Effector memory CD8-positive, alpha-beta T cell (primary cell): ENCODE data around the gene LHFPL6.

Source experiments
- ATAC-seq: fragments of 150-1000 bp; cut with Tn5 transposase; replicated peaks from 2 replicates; pipeline ENCODE4 v1.10.0; 2021; ENCODE audit warnings: mild to moderate bottlenecking, moderate library complexity
- DNase-seq, 3 experiments: peaks; one replicate each; pipeline ENCODE4 v3.0.0; 2021
- H3K27ac Mint-ChIP-seq, 2 donors: one replicate each; pipeline ENCODE4 v1.8.0; 2022; ENCODE audit warnings: mild to moderate bottlenecking in 2 of 2, mixed read lengths in 2 of 2, moderate library complexity in 2 of 2
- H3K27me3 Mint-ChIP-seq, 2 donors: one replicate each; pipeline ENCODE4 v1.8.0; 2022; ENCODE audit warnings: mixed read lengths in 2 of 2
- H3K36me3 Mint-ChIP-seq: one replicate; pipeline ENCODE4 v1.8.0; 2022; ENCODE audit warnings: mild to moderate bottlenecking, moderate library complexity, mixed read lengths; ENCODE audit not compliant: insufficient read depth
- H3K4me1 Mint-ChIP-seq, 2 donors: one replicate each; pipeline ENCODE4 v1.8.0; 2022; ENCODE audit warnings: low read depth in 2 of 2, mixed read lengths in 2 of 2
- H3K4me3 Mint-ChIP-seq, 2 donors: one replicate each; pipeline ENCODE4 v1.8.0; 2022; ENCODE audit warnings: mild to moderate bottlenecking in 2 of 2, mixed read lengths in 2 of 2, moderate library complexity in 2 of 2
- H3K9me3 Mint-ChIP-seq, 2 donors: one replicate each; pipeline ENCODE4 v1.8.0; 2022; ENCODE audit warnings: mixed read lengths in 2 of 2

The LHFPL6 gene

DNA sequence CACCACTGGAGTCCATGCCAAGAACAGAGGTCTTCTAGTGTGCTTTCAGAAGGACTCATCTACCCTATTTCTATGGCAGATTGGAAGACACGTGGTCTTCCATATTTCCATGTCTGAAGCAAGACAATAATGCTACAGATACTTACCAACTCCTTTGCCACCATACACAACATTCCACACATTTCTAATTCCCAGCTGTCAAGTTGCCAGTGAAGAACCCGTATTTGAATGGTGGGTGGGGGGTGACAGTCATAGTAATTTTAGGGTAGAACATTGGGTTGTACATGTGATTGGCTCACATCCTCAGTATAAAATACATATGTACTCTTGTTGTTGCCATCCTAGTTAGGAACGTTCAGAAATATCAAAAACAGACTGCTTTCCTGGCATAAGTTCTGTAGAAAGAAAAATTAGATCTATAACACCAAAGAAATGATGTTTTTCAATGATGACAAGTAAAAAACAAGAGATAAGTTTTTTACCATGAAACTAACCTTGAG is 69.3 kb downstream of the LHFPL6 start:
- peaks cover 6 to 11% of the 10 kb centered on the region in 2 donors for H3K27me3 Mint-ChIP-seq

DNA sequence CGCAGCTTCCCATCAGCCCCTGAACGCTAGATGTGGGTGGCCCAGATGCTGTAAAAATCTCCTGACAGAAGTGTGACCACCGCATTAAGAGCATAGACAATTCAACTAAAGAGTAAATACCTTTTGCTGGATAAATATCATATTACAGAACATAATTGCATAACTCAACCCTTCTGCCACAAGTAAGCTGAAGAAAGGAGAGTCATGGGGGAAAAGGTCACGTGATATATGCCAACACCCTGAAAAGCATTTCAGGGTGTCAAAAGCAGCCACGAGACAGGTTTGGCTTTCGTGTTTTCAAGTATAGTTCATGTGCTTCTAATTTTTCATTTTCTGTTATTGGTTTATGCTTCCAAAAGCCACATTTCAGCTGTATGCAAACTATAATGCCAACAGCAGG is 71.3 kb downstream of the LHFPL6 start:
- H3K4me3 Mint-ChIP-seq = no peak overlapping the region
- no peak for DNase-seq
- H3K4me1 Mint-ChIP-seq = no peaks in the 10 kb centered on the region

More for the DNA sequence above, 69.3 kb downstream of the LHFPL6 start:
- Mint-ChIP-seq H3K9me3 (no peaks in the 10 kb centered on the region), H3K36me3 (no peaks in the 10 kb centered on the region), H3K4me3 (no peak overlapping the region), H3K4me1 (no peaks in the 10 kb centered on the region), H3K27ac (no peak overlapping the region)
- DNase-seq (no peak), ATAC-seq (no peak)

DNA sequence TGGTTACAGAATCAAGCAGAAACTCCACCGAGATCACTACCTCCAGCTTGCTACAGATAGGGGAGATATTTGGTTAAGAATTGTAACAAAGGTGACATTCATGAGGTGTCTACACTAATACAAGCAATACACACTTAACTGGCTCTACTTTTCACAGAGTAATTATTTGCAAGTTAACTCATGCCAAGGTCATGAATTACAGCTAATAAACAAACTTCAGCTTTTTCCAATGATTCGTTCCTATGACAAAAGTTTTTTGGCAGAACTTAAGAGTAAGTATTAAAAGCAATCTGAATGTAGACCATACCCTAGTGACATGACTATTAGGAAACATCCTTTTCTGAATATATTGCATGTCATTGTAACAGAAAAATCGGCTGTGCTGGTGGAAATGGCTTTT is 72.1 kb downstream of the LHFPL6 start:
- no peaks in the 10 kb centered on the region for H3K4me1 Mint-ChIP-seq
- ATAC-seq (no peak), DNase-seq (no peak)
- H3K27me3 Mint-ChIP-seq = peaks cover 11 to 16% of the 10 kb centered on the region in 2 donors
- no peaks in the 10 kb centered on the region for H3K9me3 Mint-ChIP-seq
- no peak overlapping the region for H3K27ac Mint-ChIP-seq
- no peaks in the 10 kb centered on the region for H3K36me3 Mint-ChIP-seq
- H3K4me3 Mint-ChIP-seq = no peak overlapping the region

More for the DNA sequence above, 71.3 kb downstream of the LHFPL6 start:
- H3K27ac Mint-ChIP-seq = no peak overlapping the region
- no peaks in the 10 kb centered on the region for H3K9me3 Mint-ChIP-seq
- no peak for ATAC-seq
- H3K36me3 Mint-ChIP-seq = no peaks in the 10 kb centered on the region
- peaks cover 12 to 16% of the 10 kb centered on the region in 2 donors for H3K27me3 Mint-ChIP-seq

DNA sequence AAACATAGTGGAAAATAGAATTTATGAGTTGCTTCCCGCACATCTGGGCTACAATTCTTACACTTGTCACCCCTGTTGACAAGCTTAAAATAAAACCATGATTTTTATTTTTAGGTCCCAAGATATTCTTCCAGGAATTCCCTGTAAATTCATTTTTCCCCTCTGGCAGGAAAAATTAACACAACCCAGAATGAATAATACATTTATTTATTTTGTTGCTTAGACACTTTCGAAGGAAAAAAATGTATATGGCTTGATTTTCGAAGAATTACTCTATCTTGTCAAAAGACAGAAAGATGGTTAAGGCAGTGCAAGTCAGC is 74.4 kb downstream of the LHFPL6 start:
- Mint-ChIP-seq H3K27me3 (peaks cover 15 to 19% of the 10 kb centered on the region in 2 donors), H3K4me1 (no peaks in the 10 kb centered on the region), H3K36me3 (no peaks in the 10 kb centered on the region), H3K4me3 (no peak overlapping the region), H3K9me3 (no peaks in the 10 kb centered on the region), H3K27ac (no peak overlapping the region)
- DNase-seq (no peak), ATAC-seq (no peak)

DNA sequence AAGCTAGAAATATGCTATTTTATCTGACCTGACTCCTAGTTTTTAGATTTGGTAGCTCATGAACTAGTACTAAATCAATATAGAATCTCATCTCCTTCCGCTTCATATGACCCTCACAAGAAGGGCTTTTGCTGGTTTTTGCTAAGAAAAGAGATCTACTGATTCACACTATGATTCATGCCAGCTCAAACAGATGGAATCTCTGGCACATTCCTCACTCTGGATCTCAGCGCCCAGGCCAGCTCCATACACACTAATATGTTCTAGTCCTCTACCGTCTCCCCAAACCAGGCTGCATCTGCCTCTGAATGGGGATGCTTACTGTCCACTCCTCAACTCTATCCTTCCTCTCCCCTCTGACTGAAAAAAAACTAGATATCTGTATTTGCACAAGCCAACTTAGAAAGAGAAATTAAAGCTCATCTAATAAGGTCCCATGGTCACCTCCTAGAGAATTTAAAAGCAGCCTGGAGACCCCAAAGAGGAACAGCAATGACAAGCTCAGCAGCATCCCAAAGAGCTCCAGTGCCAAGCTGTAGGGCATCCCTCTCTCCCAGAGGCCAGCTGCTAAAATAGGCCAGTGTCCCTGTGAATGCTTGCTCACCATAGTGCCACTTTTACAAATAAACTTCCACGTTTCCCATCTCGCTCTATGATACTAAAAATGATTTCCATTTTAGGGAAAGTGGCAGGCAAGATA is 74.9 kb downstream of the LHFPL6 start:
- Mint-ChIP-seq H3K9me3 (no peaks in the 10 kb centered on the region), H3K27ac (no peak overlapping the region), H3K4me3 (no peak overlapping the region), H3K4me1 (no peaks in the 10 kb centered on the region), H3K27me3 (peaks cover 18 to 20% of the 10 kb centered on the region in 2 donors), H3K36me3 (no peaks in the 10 kb centered on the region)
- DNase-seq (no peak), ATAC-seq (no peak)

DNA sequence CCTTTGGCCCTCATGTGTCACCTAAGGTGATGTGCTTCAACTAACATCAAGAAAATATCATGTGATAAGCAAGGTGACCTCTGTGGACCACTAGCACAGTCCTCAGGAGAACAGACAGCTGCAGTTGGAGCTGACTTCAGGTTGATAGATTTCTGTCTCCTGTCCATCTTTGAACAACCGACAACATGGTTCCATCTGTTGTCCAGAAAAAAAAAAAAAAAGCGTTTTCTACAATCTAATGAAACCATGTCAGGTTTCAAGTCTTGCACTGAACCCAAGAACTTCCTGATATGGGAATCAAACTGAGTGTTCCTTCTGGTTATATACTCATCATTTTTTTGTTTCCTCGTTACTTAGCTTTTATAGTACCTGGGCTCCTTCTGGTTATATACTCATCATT is 75.7 kb downstream of the LHFPL6 start:
- no peak for DNase-seq
- H3K36me3 Mint-ChIP-seq = no peaks in the 10 kb centered on the region
- H3K27me3 Mint-ChIP-seq = peaks cover 18 to 28% of the 10 kb centered on the region in 2 donors
- no peaks in the 10 kb centered on the region for H3K9me3 Mint-ChIP-seq
- no peak overlapping the region for H3K27ac Mint-ChIP-seq
- no peak overlapping the region for H3K4me3 Mint-ChIP-seq
- ATAC-seq = no peak
- no peaks in the 10 kb centered on the region for H3K4me1 Mint-ChIP-seq

DNA sequence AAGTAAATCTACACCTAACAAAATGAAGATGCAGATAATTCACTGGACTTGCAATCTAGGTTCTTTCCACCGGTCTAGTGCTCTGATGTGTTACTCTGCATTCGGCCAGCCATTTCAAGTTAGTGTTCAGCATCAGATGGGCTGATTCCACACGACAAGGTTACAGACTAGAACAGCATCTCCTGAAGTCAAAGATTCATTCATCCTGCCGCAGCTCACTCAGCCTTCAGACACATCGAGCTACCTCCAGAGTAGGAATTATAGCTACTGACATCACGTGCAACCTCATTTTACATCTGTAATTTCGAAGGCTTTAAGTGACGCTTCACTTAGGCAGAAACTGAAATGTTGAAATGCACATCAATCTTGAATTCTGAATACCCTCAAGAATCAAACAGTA is 76.5 kb downstream of the LHFPL6 start:
- no peak overlapping the region for H3K27ac Mint-ChIP-seq
- H3K9me3 Mint-ChIP-seq = no peaks in the 10 kb centered on the region

DNA sequence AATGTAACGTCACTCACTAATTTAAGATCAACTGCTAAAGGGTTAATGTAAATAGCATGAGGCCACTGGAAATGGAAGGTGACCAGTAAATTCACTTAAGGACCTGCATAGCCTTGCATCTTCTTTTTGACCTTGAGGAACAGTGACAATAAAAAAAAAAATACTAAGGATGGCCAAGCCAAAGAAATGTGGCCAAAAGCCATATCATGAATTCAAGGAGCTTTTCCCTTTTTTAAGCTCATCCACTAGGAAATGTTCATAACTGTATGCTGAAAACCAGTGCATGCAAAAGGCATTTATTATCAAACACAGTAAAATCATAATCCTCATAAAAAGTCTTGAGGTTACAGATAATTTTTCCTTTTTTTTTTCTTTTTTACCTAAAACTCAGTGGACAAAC is 77.5 kb downstream of the LHFPL6 start:
- Mint-ChIP-seq H3K4me3 (no peak overlapping the region), H3K27ac (no peak overlapping the region)

More for the DNA sequence above, 76.5 kb downstream of the LHFPL6 start:
- no peaks in the 10 kb centered on the region for H3K36me3 Mint-ChIP-seq
- H3K4me1 Mint-ChIP-seq = no peaks in the 10 kb centered on the region
- DNase-seq = no peak
- no peak overlapping the region for H3K4me3 Mint-ChIP-seq
- ATAC-seq = no peak
- H3K27me3 Mint-ChIP-seq = peaks cover 14 to 30% of the 10 kb centered on the region in 2 donors

DNA sequence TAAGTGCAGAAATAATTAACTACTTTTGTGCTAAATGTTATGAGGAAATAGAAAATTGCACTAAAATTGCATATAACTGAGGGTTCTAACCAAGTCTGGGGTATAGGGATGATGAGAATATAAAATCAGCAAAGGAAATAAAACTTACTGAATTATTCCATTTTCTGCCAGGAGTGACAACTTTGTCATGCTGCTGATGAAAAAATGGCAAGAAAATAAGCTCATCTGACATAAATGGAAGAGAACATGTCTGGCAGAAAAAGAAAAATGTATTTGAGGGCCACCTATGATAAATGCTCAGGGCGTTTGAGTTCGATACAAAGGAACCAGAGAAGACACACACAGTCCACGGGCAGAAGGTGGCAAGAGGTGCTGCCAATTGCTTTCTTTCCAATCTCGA is 78.2 kb downstream of the LHFPL6 start:
- Mint-ChIP-seq H3K9me3 (no peaks in the 10 kb centered on the region), H3K4me1 (no peaks in the 10 kb centered on the region), H3K4me3 (no peak overlapping the region), H3K27me3 (peaks cover 14 to 30% of the 10 kb centered on the region in 2 donors), H3K36me3 (no peaks in the 10 kb centered on the region), H3K27ac (no peak overlapping the region)
- DNase-seq = no peak
- ATAC-seq = no peak

More for the DNA sequence above, 77.5 kb downstream of the LHFPL6 start:
- Mint-ChIP-seq H3K36me3 (no peaks in the 10 kb centered on the region), H3K27me3 (peaks cover 14 to 30% of the 10 kb centered on the region in 2 donors), H3K4me1 (no peaks in the 10 kb centered on the region), H3K9me3 (no peaks in the 10 kb centered on the region)
- DNase-seq (no peak), ATAC-seq (no peak)

DNA sequence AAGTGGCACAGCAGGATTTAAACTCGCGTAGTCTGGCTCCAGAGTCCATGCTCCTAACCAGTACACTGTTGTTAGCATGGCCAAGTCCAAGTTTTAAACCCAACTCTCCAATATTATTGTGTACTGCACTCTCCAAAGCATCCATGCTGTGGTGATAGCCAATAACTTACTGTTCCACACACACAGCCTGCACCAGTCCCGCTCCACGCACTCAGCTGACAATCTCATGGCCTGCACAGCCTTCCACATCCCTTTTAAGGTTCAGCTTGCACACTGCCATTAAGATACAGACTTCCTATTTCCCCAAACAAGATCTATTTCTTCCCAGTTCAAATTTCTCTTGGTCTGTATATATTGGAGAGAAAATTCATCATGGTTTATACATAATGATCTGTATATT is 80.7 kb downstream of the LHFPL6 start:
- H3K4me1 Mint-ChIP-seq = no peaks in the 10 kb centered on the region
- DNase-seq (no peak), ATAC-seq (no peak)
- no peak overlapping the region for H3K4me3 Mint-ChIP-seq
- H3K9me3 Mint-ChIP-seq = no peaks in the 10 kb centered on the region
- no peak overlapping the region for H3K27ac Mint-ChIP-seq
- H3K36me3 Mint-ChIP-seq = no peaks in the 10 kb centered on the region
- H3K27me3 Mint-ChIP-seq = peaks cover 13 to 24% of the 10 kb centered on the region in 2 donors

DNA sequence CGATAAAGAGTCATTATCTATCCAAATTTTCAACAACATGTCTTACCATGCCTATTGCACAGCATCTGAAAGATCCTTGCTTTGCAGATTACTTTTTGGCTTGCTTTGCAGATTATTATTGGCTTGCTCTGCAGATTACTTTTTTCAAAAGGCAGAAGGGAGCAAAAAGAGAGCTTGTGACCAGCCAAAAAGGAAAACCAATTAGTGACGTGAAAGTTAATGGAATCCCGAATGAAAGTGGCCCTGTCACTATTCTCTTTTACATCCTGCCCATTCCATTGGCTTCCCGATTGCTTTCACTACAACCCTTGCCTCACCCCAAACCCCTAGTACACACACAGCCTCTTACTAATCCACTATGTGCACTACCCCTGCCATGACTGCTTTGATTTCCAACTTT is 81.3 kb downstream of the LHFPL6 start:
- H3K27ac Mint-ChIP-seq = no peak overlapping the region
- no peak overlapping the region for H3K4me3 Mint-ChIP-seq
- no peaks in the 10 kb centered on the region for H3K4me1 Mint-ChIP-seq
- no peaks in the 10 kb centered on the region for H3K9me3 Mint-ChIP-seq
- H3K36me3 Mint-ChIP-seq = no peaks in the 10 kb centered on the region
- peaks cover 13 to 24% of the 10 kb centered on the region in 2 donors for H3K27me3 Mint-ChIP-seq
- ATAC-seq (no peak), DNase-seq (no peak)

DNA sequence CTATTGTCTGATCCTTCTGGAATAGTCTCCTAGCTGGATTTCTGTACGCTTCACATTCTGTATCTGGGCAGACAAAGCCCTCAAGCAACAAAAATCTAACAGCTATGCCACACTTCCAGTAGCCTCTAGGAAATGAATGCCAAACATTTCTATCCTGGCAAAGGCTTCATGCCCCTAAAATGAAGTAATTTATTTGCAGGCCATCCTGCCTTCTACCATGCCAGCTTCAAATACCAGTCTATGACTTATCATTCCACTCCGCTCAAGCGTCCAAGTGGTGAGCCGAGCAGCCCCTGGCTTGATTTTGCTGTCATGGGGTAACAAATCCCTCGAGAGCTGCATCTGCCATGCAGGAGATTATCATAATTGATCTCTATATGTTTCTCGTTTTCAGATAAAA is 86.9 kb downstream of the LHFPL6 start:
- no peaks in the 10 kb centered on the region for H3K36me3 Mint-ChIP-seq
- no peak overlapping the region for H3K27ac Mint-ChIP-seq
- no peak for DNase-seq
- H3K9me3 Mint-ChIP-seq = no peaks in the 10 kb centered on the region
- H3K4me1 Mint-ChIP-seq = no peaks in the 10 kb centered on the region
- no peak for ATAC-seq
- H3K27me3 Mint-ChIP-seq = peaks cover 7 to 12% of the 10 kb centered on the region in 2 donors
- H3K4me3 Mint-ChIP-seq = no peak overlapping the region

DNA sequence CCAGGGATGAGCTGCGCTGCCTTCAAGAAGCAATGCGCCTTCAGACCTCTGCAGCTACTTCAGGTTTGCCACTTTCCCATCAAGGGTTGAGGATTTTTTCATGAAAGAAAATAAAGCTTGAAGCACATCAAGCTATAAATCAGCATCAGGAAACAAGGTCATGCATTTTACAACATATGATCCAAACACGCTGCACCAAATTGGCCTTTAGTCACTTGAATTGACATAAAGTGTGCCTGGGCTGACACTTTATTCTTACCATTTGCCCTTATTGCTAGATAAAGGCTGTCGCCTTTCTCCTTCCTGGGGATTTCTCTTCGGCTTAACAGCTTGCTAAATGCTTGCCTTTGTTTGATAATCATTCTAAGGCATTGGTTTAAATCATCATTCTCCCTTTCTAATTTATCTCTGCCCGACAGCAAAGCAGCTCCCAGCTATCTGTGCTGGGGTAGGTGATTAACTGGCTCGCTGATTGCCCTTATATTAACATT is 87.7 kb downstream of the LHFPL6 start:
- peaks cover 7 to 15% of the 10 kb centered on the region in 2 donors for H3K27me3 Mint-ChIP-seq
- ATAC-seq (no peak), DNase-seq (no peak)
- no peaks in the 10 kb centered on the region for H3K4me1 Mint-ChIP-seq
- H3K4me3 Mint-ChIP-seq = no peak overlapping the region
- no peaks in the 10 kb centered on the region for H3K36me3 Mint-ChIP-seq
- no peaks in the 10 kb centered on the region for H3K9me3 Mint-ChIP-seq
- H3K27ac Mint-ChIP-seq = no peak overlapping the region

DNA sequence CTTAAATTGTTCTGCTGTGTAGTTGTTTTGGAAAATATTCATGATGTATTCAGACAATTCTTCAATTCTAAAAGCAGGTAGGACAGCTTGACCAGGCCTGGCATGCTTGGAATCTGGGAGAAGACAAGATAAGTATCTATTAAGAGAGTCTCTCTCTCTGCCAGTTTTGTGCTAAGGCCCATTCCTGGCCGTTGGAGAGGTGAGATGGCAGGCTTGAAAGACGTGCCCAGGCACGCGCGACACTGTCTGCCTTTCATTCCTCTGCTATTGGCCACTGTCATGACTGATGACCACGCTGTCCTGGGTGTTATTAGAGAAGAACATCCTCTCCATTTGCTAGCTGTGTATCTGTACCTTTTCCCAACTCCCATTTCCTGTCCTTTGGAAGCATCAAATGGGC is 90.3 kb downstream of the LHFPL6 start:
- DNase-seq (no peak), ATAC-seq (no peak)
- H3K27me3 Mint-ChIP-seq = peaks cover 7 to 20% of the 10 kb centered on the region in 2 donors
- no peak overlapping the region for H3K4me3 Mint-ChIP-seq
- H3K27ac Mint-ChIP-seq = no peak overlapping the region
- H3K9me3 Mint-ChIP-seq = no peaks in the 10 kb centered on the region
- H3K36me3 Mint-ChIP-seq = no peaks in the 10 kb centered on the region
- H3K4me1 Mint-ChIP-seq = no peaks in the 10 kb centered on the region
